Measurements from ENCODE around the gene EPHA2. TPM values are rescaled to one million over a fixed set of nuclear protein-coding genes. Genes with fewer than 3 reads are reported as not detected.
"Not testable (repeated sequence)": the region's sequence is repeated elsewhere in the genome, so short reads cannot be mapped to it uniquely, and the experiment has no call there.

The EPHA2 gene
- total and polyA plus RNA-seq, 2 experiments from 2014 or later: 7.5 to 51.2 TPM

- TF ChIP-seq ZNF462 (CRISPR knock-in tag; IDR thresholded peaks at IDR 0.05) (no peak), CREB1 (CRISPR knock-in tag; IDR thresholded peaks at IDR 0.05; ENCODE audit: low read depth) (no peak)
Measured at GRCh38 chr1:16164213-16165072, 8.6 kb upstream of the EPHA2 start (continued).

GRCh38 chr1:16163608-16164212 is 7.8 kb upstream of the EPHA2 start:
- H4K20me1 ChIP-seq (replicated peaks; ENCODE audit: insufficient read depth); H3K9me3 Mint-ChIP-seq; H2AFZ ChIP-seq; H3K9me2 ChIP-seq (ENCODE audit: insufficient read depth); H3K36me3 Mint-ChIP-seq (ENCODE audit: low read depth); ATAC-seq; H3K27me3 ChIP-seq (ENCODE audit: insufficient read depth); H3K79me2 ChIP-seq (replicated peaks; ENCODE audit: insufficient read depth); DNase-seq (ENCODE audit: low spot score); H3K4me3 ChIP-seq; H3K36me3 ChIP-seq (ENCODE audit: insufficient read depth): not testable (repeated sequence)
- peaks cover 29% of the 10 kb centered on the region for H3K27me3 Mint-ChIP-seq (ENCODE audit: insufficient read depth, low read depth, poor library complexity)
- peak overlapping the region; percentile 58 for H3K27ac Mint-ChIP-seq
- peaks cover 26% of the 10 kb centered on the region for H3F3A ChIP-seq (replicated peaks; ENCODE audit: low read depth)
- H3K4me1 ChIP-seq (ENCODE audit: insufficient read depth): peaks cover 46% of the 10 kb centered on the region
- H3K4me3 Mint-ChIP-seq: peak overlapping the region; percentile 20; the same call in 1 of the 3 replicates
- peak overlapping the region; percentile 32; the same call in 1 of the 2 replicates for H3K4me2 ChIP-seq
- peak overlapping the region; percentile 80; the same call in 1 of the 2 replicates for H3K27ac ChIP-seq (ENCODE audit: low read depth)
- H3K4me1 Mint-ChIP-seq: peaks cover 47% of the 10 kb centered on the region

Measured in GM23338 (cell line).